IMR-90 (cell line): Measurements from ENCODE around the gene THADA. TPM values are rescaled to one million over a fixed set of nuclear protein-coding genes. Genes with fewer than 3 reads are reported as not detected.

ENCODE experiments used
- ATAC-seq: fragments of 200-7000 bp; cut with Tn5 transposase; 2 replicates; pipeline ENCODE4 v1.9.1; 2020; ENCODE audit warnings: low read depth, mild to moderate bottlenecking, moderate library complexity
- BruUV-seq: library from RNA; stranded (reverse); fragments of 400-500 nt; replicated peaks from 2 replicates; lab custom pipeline; 2021; lab: Mats Ljungman, UMichigan
- CTCF ChIA-PET: fragments of 300-600 bp; formaldehyde crosslinking; extraction: SDS; loops from one replicate; lab custom pipeline; 2021; ENCODE audit warnings: antibody characterized with exemption; lab: Yijun Ruan, JAX
- POLR2A ChIA-PET: fragments of 300-600 bp; sonication (Branson Sonifier 250); formaldehyde crosslinking; loops from one replicate; lab custom pipeline; 2022; ENCODE audit warnings: antibody characterized with exemption; ENCODE audit not compliant: unreplicated experiment; lab: Charles Lee
- DNase-seq: peaks from one replicate; pipeline ENCODE4 v3.0.0; 2013
- H2AFZ ChIP-seq: replicated peaks from 2 replicates; pipeline ENCODE3; 2013; ENCODE audit warnings: low read length, mild to moderate bottlenecking; ENCODE audit not compliant: poor library complexity
- H2AK5ac ChIP-seq: 2 replicates; pipeline ENCODE4 v1.6.1; 2013; ENCODE audit warnings: low read depth, low read length, inconsistent platforms
- H2AK9ac ChIP-seq: replicated peaks from 2 replicates; pipeline ENCODE3; 2013; ENCODE audit warnings: mild to moderate bottlenecking, low read depth, low read length, moderate library complexity; ENCODE audit not compliant: poor library complexity
- H2BK120ac ChIP-seq: 2 replicates; pipeline ENCODE4 v1.6.1; 2013; ENCODE audit warnings: low read depth, low read length, inconsistent platforms
- H2BK15ac ChIP-seq: 3 replicates; pipeline ENCODE4 v1.6.1; 2013; ENCODE audit warnings: low read depth, low read length, inconsistent platforms
- H2BK20ac ChIP-seq: 2 replicates; pipeline ENCODE4 v1.6.1; 2013; ENCODE audit warnings: low read depth, mild to moderate bottlenecking, inconsistent platforms, low read length, moderate library complexity
- H2BK5ac ChIP-seq: 2 replicates; pipeline ENCODE4 v1.6.1; 2013; ENCODE audit warnings: mild to moderate bottlenecking, low read depth, low read length, inconsistent platforms; ENCODE audit not compliant: poor library complexity, severe bottlenecking
- H3K14ac ChIP-seq: replicated peaks from 2 replicates; pipeline ENCODE4 v1.6.1; 2013; ENCODE audit warnings: low read depth, low read length, inconsistent platforms
- H3K18ac ChIP-seq: 2 replicates; pipeline ENCODE4 v1.6.1; 2013; ENCODE audit warnings: low read depth, low read length, control low read depth
- H3K23ac ChIP-seq: 2 replicates; pipeline ENCODE4 v1.6.1; 2013; ENCODE audit warnings: low read depth, low read length, inconsistent platforms
- H3K27ac ChIP-seq: 2 replicates; pipeline ENCODE4 v1.5.1; 2013; ENCODE audit warnings: mild to moderate bottlenecking, control low read depth, low read length; ENCODE audit not compliant: insufficient read depth
- H3K27me3 ChIP-seq: 2 replicates; pipeline ENCODE4 v1.6.1; 2013; ENCODE audit warnings: low read length; ENCODE audit not compliant: control insufficient read depth, insufficient read depth
- H3K36me3 ChIP-seq: 2 replicates; pipeline ENCODE4 v1.6.1; 2013; ENCODE audit warnings: low read length, mixed read lengths; ENCODE audit not compliant: control insufficient read depth, insufficient read depth
- H3K4ac ChIP-seq: 2 replicates; pipeline ENCODE4 v1.6.1; 2013; ENCODE audit warnings: low read depth, low read length, inconsistent platforms
- H3K4me1 ChIP-seq: 2 replicates; pipeline ENCODE4 v1.6.1; 2013; ENCODE audit warnings: low read length, mixed read lengths; ENCODE audit not compliant: control insufficient read depth, insufficient read depth
- H3K4me2 ChIP-seq: 2 replicates; pipeline ENCODE4 v1.6.1; 2013; ENCODE audit warnings: low read depth, mild to moderate bottlenecking, control low read depth, low read length, moderate library complexity
- H3K4me3 ChIP-seq: 2 replicates; pipeline ENCODE4 v1.5.1; 2013; ENCODE audit warnings: low read depth, mild to moderate bottlenecking, control low read depth, low read length, moderate library complexity; ENCODE audit not compliant: insufficient read depth
- H3K56ac ChIP-seq: 2 replicates; pipeline ENCODE4 v1.6.1; 2013; ENCODE audit warnings: low read length, inconsistent platforms; ENCODE audit not compliant: insufficient read depth; ENCODE audit errors: extremely low read depth
- H3K79me1 ChIP-seq, 2 experiments: 2 replicates each; pipeline ENCODE4 v1.6.1; 2013; ENCODE audit warnings: low read length in 2 of 2, inconsistent platforms in 1 of 2, low read depth in 1 of 2
- H3K9ac ChIP-seq: 2 replicates; pipeline ENCODE4 v1.6.1; 2013; ENCODE audit warnings: low read depth, low read length, control low read depth
- H3K9me1 ChIP-seq: 2 replicates; pipeline ENCODE4 v1.6.1; 2013; ENCODE audit warnings: low read length, inconsistent platforms; ENCODE audit not compliant: insufficient read depth
- H3K9me3 ChIP-seq: 2 replicates; pipeline ENCODE4 v1.6.1; 2013; ENCODE audit warnings: low read length; ENCODE audit not compliant: control insufficient read depth, insufficient read depth
- H4K20me1 ChIP-seq: 2 replicates; pipeline ENCODE4 v1.6.1; 2013; ENCODE audit warnings: low read length, inconsistent platforms; ENCODE audit not compliant: insufficient read depth
- H4K5ac ChIP-seq: 2 replicates; pipeline ENCODE4 v1.6.1; 2013; ENCODE audit warnings: mild to moderate bottlenecking, low read depth, low read length, control low read depth
- H4K8ac ChIP-seq, 2 experiments: 2 replicates each; pipeline ENCODE4 v1.6.1; 2013; ENCODE audit warnings: low read depth in 2 of 2, low read length in 2 of 2, control low read depth in 1 of 2, inconsistent platforms in 1 of 2
- H4K91ac ChIP-seq: 2 replicates; pipeline ENCODE4 v1.6.1; 2013; ENCODE audit warnings: low read depth, low read length, inconsistent platforms; ENCODE audit not compliant: insufficient read depth
- CHD1 ChIP-seq: IDR thresholded peaks from 2 replicates; pipeline ENCODE4 v1.6.1; 2012; ENCODE audit warnings: low read depth, low read length, improper control_type of control experiment
- MAFK ChIP-seq: IDR thresholded peaks from 2 replicates; pipeline ENCODE4 v1.6.1; 2012; ENCODE audit warnings: low read depth, low read length, improper control_type of control experiment
- whole genome bisulfite sequencing, 2 experiments: methylation state at CpG; one replicate each; pipeline versions ENCODE4 v1.1.5 to v1.1.7; 2013; ENCODE audit warnings: missing lambda C conversion rate in 2 of 2; ENCODE audit not compliant: insufficient read length in 1 of 2; ENCODE audit errors: extremely low coverage in 2 of 2; 5-methylcytosine and 5-hydroxymethylcytosine counted together
- dilution Hi-C: fragments of 300-500 bp; cut with HindIII; formaldehyde crosslinking; loops from one replicate; pipeline ENCODE4 v1.14.3; 2018; ENCODE audit warnings: low sequenced_read_pairs; ENCODE audit not compliant: unreplicated experiment
- in situ Hi-C: fragments of 300-500 bp; cut with MboI; formaldehyde crosslinking; loops from 3 replicates; pipeline ENCODE4 v1.14.3; 2019; ENCODE audit warnings: low sequenced_read_pairs, inconsistent platforms, mixed read lengths
- intact Hi-C: fragments of 100-400 bp; cut with micrococcal nuclease; formaldehyde crosslinking; loops from 2 replicates; pipeline ENCODE4 v1.10.0; 2022
- polyA plus RNA-seq, 3 experiments: library from polyadenylated mRNA; depleted of rRNA; stranded (reverse); fragments of >200 nt; gene quantifications; 2 replicates each; pipeline ENCODE4 v1.2.3, GENCODE V29; 2012; ENCODE audit warnings: low replicate concordance in 1 of 3
- total RNA-seq: library from RNA; depleted of rRNA; stranded (reverse); fragments of >200 nt; gene quantifications from 2 replicates; pipeline ENCODE4 v1.2.3, GENCODE V29; 2012

THADA gene
- total and polyA plus RNA-seq, 2 of the 4 experiments (the other 2 are of a cell fraction): 10.5 to 21.3 TPM

DNA sequence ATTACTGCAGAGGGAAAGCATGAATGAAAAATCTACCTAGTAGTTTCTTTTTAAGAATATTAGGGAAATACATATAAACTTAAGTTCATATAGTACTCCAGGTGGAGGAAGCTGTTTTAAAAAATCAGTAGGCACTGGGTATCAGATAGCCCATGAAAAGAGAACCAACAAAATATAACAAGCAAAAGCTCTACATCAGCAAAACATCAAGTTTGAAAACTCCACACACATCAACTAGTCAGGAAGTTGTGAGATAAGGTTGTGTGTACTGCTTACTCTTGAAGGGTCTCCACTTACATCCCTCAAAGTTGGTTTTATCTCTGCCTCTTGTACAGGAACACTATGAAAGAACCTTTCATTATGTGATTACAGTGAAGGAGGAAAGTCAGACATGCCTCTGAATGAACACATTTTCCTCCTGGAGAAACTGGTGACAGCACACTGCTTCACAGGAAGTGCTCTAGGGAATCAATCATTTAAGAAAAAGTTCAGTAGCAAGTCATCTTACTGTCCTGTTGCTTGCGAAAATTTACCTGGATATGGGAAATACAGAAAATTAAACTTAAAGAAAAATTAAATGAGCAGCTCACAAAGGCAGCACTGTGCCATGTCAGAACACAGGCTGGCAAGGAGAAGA, 57.7 kb downstream of the THADA start:
- Histone ChIP-seq H3K4ac (no peak overlapping the region), H3K9ac (no peak overlapping the region), H4K5ac (peak overlapping the region; percentile 80), H4K8ac (peak overlapping the region in 1 of 2 experiments; percentile 60; a peak in 2 of 4 replicates), H3K9me1 (peaks cover 9% of the 10 kb centered on the region), H4K20me1 (no peaks in the 10 kb centered on the region), H3K27ac (peak overlapping the region; percentile 38; the same call in 1 of the 2 replicates), H2AK5ac (no peak overlapping the region), H3K4me3 (no peak overlapping the region), H3K79me1 (no peaks in the 10 kb centered on the region), H3K9me3 (no peaks in the 10 kb centered on the region), H2BK5ac (no peak overlapping the region), H2BK120ac (no peak overlapping the region), H3K4me2 (no peak overlapping the region), H3K18ac (peak overlapping the region; percentile 69), H2AK9ac (no peak overlapping the region), H3K56ac (no peak overlapping the region), H2BK20ac (peak overlapping the region; percentile 2; the same call in 1 of the 2 replicates), H3K27me3 (no peaks in the 10 kb centered on the region), H3K36me3 (no peaks in the 10 kb centered on the region), H3K4me1 (peaks cover 7% of the 10 kb centered on the region), H2AFZ (no peak overlapping the region), H2BK15ac (no peak overlapping the region), H4K91ac (no peak overlapping the region), H3K23ac (no peak overlapping the region), H3K14ac (peak overlapping the region; percentile 23; the same call in 1 of the 2 replicates)
- no TSS peak for BruUV-seq
- in situ Hi-C loops: no loop called here
- POLR2A ChIA-PET: no interaction called here
- no peak for ATAC-seq
- no peak for DNase-seq
- dilution Hi-C loops: no loop called here
- WGBS, 2 experiments: no CpG with 5 or more reads among the region's 1 CpG
- intact Hi-C loops: no loop called here
- TF ChIP-seq CHD1: no peak
- TF ChIP-seq MAFK: peak; percentile 67
- CTCF ChIA-PET: interaction anchor here (0.8 kb wide), 1 partner anchor 311 kb away, joined by 3 read pairs; the partner anchor contains the start of gene ZFP36L2
